Neural progenitor cell (in vitro differentiated cells): ENCODE results near the gene PRR18. TPM values are rescaled to one million over a fixed set of nuclear protein-coding genes. Genes with fewer than 3 reads are reported as not detected.

ENCODE experiments used
- DNase-seq: peaks from one replicate; pipeline ENCODE4 v3.0.0-alpha.2; 2016; ENCODE audit warnings: low spot score
- H2AFZ ChIP-seq: fragments of 200-600 bp; sonication (generic); replicated peaks from 2 replicates; pipeline ENCODE4 v1.6.1; 2016; ENCODE audit warnings: antibody characterized with exemption
- H3F3A ChIP-seq: fragments of 200-600 bp; sonication (generic); 2 replicates; pipeline ENCODE4 v1.6.1; 2016; ENCODE audit warnings: antibody characterized with exemption, low read depth
- H3K27ac ChIP-seq: fragments of 200-600 bp; sonication (generic); 2 replicates; pipeline ENCODE4 v1.5.1; 2016; ENCODE audit warnings: mild to moderate bottlenecking
- H3K27me3 ChIP-seq: fragments of 200-600 bp; sonication (generic); 2 replicates; pipeline ENCODE4 v1.6.1; 2016; ENCODE audit warnings: mild to moderate bottlenecking, moderate library complexity
- H3K36me3 ChIP-seq: fragments of 200-600 bp; sonication (generic); 2 replicates; pipeline ENCODE4 v1.5.1; 2016
- H3K4me1 ChIP-seq: fragments of 200-600 bp; sonication (generic); 2 replicates; pipeline ENCODE4 v1.6.1; 2016; ENCODE audit warnings: mixed run types
- H3K4me2 ChIP-seq: fragments of 200-600 bp; sonication (generic); 2 replicates; pipeline ENCODE4 v1.6.1; 2016
- H3K4me3 ChIP-seq: fragments of 200-600 bp; sonication (generic); 2 replicates; pipeline ENCODE4 v1.5.1; 2016
- H3K79me2 ChIP-seq: fragments of 200-600 bp; sonication (generic); 2 replicates; pipeline ENCODE4 v1.6.1; 2016; ENCODE audit warnings: low read depth
- H3K9ac ChIP-seq: fragments of 200-600 bp; sonication (generic); 2 replicates; pipeline ENCODE4 v1.6.1; 2016
- H3K9me3 ChIP-seq: fragments of 200-600 bp; sonication (generic); 2 replicates; pipeline ENCODE4 v1.5.1; 2016; ENCODE audit warnings: low read depth
- H4K20me1 ChIP-seq: fragments of 200-600 bp; sonication (generic); 2 replicates; pipeline ENCODE4 v1.6.1; 2016; ENCODE audit warnings: low read depth
- H3K27ac Mint-ChIP-seq: 3 replicates; pipeline ENCODE4 v1.8.0; 2021; ENCODE audit warnings: mixed read lengths
- H3K27me3 Mint-ChIP-seq: 2 replicates; pipeline ENCODE4 v1.8.0; 2022; ENCODE audit warnings: low read depth, mild to moderate bottlenecking, inconsistent platforms, moderate library complexity, mixed read lengths; ENCODE audit not compliant: insufficient read depth
- H3K36me3 Mint-ChIP-seq: 3 replicates; pipeline ENCODE4 v1.8.0; 2021; ENCODE audit warnings: mixed read lengths
- H3K4me1 Mint-ChIP-seq: 3 replicates; pipeline ENCODE4 v1.8.0; 2021; ENCODE audit warnings: mixed read lengths
- H3K4me3 Mint-ChIP-seq: 3 replicates; pipeline ENCODE4 v1.8.0; 2021; ENCODE audit warnings: mild to moderate bottlenecking, moderate library complexity, mixed read lengths
- H3K9me3 Mint-ChIP-seq: 3 replicates; pipeline ENCODE4 v1.8.0; 2020; ENCODE audit warnings: mixed read lengths
- EZH2 ChIP-seq: fragments of 200-600 bp; sonication (generic); IDR thresholded peaks from 2 replicates; pipeline ENCODE4 v1.6.1; 2017; ENCODE audit warnings: antibody characterized with exemption, mild to moderate bottlenecking, moderate library complexity
- EZH2phosphoT487 ChIP-seq: fragments of 200-600 bp; sonication (generic); IDR thresholded peaks from 2 replicates; pipeline ENCODE4 v1.6.1; 2017; ENCODE audit warnings: antibody characterized with exemption
- total RNA-seq: library from RNA; depleted of rRNA; stranded (reverse); fragments of >200 nt; gene quantifications from 2 replicates; pipeline ENCODE4 v1.2.3, GENCODE V29; 2015; ENCODE audit warnings: low replicate concordance
- TF ChIP-seq, protein P1 (sequence below): fragments of 200-600 bp; sonication (generic); IDR thresholded peaks from 2 replicates; pipeline ENCODE4 v1.5.1; 2017; ENCODE audit warnings: antibody characterized with exemption, mild to moderate bottlenecking

PRR18 gene
- total RNA-seq, 1 donor from 2014 or later, result 0.13 TPM

DNA sequence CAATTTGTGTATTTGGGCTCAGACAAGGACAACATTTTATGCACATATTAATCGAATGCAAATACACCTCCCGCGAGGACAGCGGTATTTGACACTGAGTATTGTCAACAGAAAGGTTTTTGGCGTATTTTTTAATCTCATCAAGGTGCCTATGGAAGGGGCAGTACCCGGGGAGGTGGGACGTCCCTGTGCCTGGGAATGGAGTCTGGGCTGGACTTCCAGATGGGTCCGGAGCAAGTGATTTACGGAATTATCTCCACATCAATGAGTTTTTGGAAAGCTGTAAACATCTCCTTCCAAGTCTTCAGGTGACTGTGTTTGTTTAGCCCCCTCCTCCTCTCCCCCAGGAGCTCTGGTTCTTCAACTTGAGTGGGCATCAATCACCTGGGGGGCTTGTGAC is 39.8 kb downstream of the PRR18 start:
- no peak overlapping the region for H3K27ac ChIP-seq
- no peak overlapping the region for H3K4me3 ChIP-seq
- H2AFZ ChIP-seq, result no peak overlapping the region
- no peaks in the 10 kb centered on the region for H3K36me3 ChIP-seq
- peaks cover 31% of the 10 kb centered on the region for H3K27me3 ChIP-seq
- no peak for DNase-seq
- no peaks in the 10 kb centered on the region for H3K9me3 Mint-ChIP-seq
- no peaks in the 10 kb centered on the region for H3K4me1 Mint-ChIP-seq
- no peaks in the 10 kb centered on the region for H3F3A ChIP-seq
- H3K4me2 ChIP-seq, result no peak overlapping the region
- TF ChIP-seq, protein P1, sequence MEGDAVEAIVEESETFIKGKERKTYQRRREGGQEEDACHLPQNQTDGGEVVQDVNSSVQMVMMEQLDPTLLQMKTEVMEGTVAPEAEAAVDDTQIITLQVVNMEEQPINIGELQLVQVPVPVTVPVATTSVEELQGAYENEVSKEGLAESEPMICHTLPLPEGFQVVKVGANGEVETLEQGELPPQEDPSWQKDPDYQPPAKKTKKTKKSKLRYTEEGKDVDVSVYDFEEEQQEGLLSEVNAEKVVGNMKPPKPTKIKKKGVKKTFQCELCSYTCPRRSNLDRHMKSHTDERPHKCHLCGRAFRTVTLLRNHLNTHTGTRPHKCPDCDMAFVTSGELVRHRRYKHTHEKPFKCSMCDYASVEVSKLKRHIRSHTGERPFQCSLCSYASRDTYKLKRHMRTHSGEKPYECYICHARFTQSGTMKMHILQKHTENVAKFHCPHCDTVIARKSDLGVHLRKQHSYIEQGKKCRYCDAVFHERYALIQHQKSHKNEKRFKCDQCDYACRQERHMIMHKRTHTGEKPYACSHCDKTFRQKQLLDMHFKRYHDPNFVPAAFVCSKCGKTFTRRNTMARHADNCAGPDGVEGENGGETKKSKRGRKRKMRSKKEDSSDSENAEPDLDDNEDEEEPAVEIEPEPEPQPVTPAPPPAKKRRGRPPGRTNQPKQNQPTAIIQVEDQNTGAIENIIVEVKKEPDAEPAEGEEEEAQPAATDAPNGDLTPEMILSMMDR, result no peak
- TF ChIP-seq EZH2 (no peak), EZH2phosphoT487 (no peak)
- H3K36me3 Mint-ChIP-seq, result no peaks in the 10 kb centered on the region
- H3K79me2 ChIP-seq, result no peaks in the 10 kb centered on the region
- no peak overlapping the region for H3K27ac Mint-ChIP-seq
- H3K9me3 ChIP-seq, result no peaks in the 10 kb centered on the region
- H3K4me1 ChIP-seq, result no peaks in the 10 kb centered on the region
- no peak overlapping the region for H3K9ac ChIP-seq
- H3K27me3 Mint-ChIP-seq, result peaks cover 3% of the 10 kb centered on the region
- H3K4me3 Mint-ChIP-seq, result no peak overlapping the region
- no peaks in the 10 kb centered on the region for H4K20me1 ChIP-seq

GRCh38 chr6:166267526-166267925 is 40.7 kb downstream of the PRR18 start:
- Histone ChIP-seq H3K4me3 (no peak overlapping the region), H3K9ac (no peak overlapping the region), H3K79me2 (no peaks in the 10 kb centered on the region), H3K4me1 (no peaks in the 10 kb centered on the region), H3K27me3 (peaks cover 31% of the 10 kb centered on the region), H2AFZ (no peak overlapping the region), H3K36me3 (no peaks in the 10 kb centered on the region), H3F3A (no peaks in the 10 kb centered on the region), H3K4me2 (no peak overlapping the region), H3K9me3 (no peaks in the 10 kb centered on the region), H4K20me1 (no peaks in the 10 kb centered on the region), H3K27ac (no peak overlapping the region)
- Mint-ChIP-seq H3K27ac (no peak overlapping the region), H3K9me3 (no peaks in the 10 kb centered on the region), H3K27me3 (peaks cover 3% of the 10 kb centered on the region), H3K36me3 (no peaks in the 10 kb centered on the region), H3K4me1 (no peaks in the 10 kb centered on the region), H3K4me3 (no peak overlapping the region)
- TF ChIP-seq EZH2 (no peak), EZH2phosphoT487 (no peak)
- TF ChIP-seq, protein P1, result no peak
- DNase-seq, result no peak

GRCh38 chr6:166266336-166266735 is 41.9 kb downstream of the PRR18 start:
- no peaks in the 10 kb centered on the region for H3K4me1 Mint-ChIP-seq
- H3K4me3 Mint-ChIP-seq, result no peak overlapping the region
- H3K4me1 ChIP-seq, result no peaks in the 10 kb centered on the region
- no peak overlapping the region for H3K4me3 ChIP-seq
- H4K20me1 ChIP-seq, result no peaks in the 10 kb centered on the region
- no peak for DNase-seq
- no peaks in the 10 kb centered on the region for H3K36me3 ChIP-seq
- no peaks in the 10 kb centered on the region for H3K79me2 ChIP-seq
- H3K27me3 ChIP-seq, result peaks cover 31% of the 10 kb centered on the region
- H3K9me3 ChIP-seq, result no peaks in the 10 kb centered on the region
- no peaks in the 10 kb centered on the region for H3K36me3 Mint-ChIP-seq
- H3F3A ChIP-seq, result no peaks in the 10 kb centered on the region
- H3K9ac ChIP-seq, result no peak overlapping the region
- no peak overlapping the region for H3K27ac ChIP-seq
- H3K4me2 ChIP-seq, result no peak overlapping the region
- peaks cover 3% of the 10 kb centered on the region for H3K27me3 Mint-ChIP-seq
- no peaks in the 10 kb centered on the region for H3K9me3 Mint-ChIP-seq
- TF ChIP-seq EZH2phosphoT487, result no peak
- TF ChIP-seq EZH2, result no peak
- TF ChIP-seq, protein P1, result no peak
- H3K27ac Mint-ChIP-seq, result no peak overlapping the region
- H2AFZ ChIP-seq, result no peak overlapping the region
